DND-41 (cell line): Measurements from ENCODE around the gene FOXN3.

Experiments
- ATAC-seq: fragments of 200-7000 bp; cut with Tn5 transposase; 3 replicates; pipeline ENCODE4 v1.9.1; 2021; ENCODE audit warnings: low read depth; ENCODE audit not compliant: insufficient read depth
- DNase-seq: peaks from one replicate; pipeline ENCODE4 v3.0.0-alpha.2; 2020
- H2AFZ ChIP-seq: 2 replicates; pipeline ENCODE4 v1.6.0; 2012; ENCODE audit warnings: low read depth, low read length
- H3K27ac ChIP-seq: 2 replicates; pipeline ENCODE4 v1.5.1; 2012; ENCODE audit warnings: low read length, inconsistent platforms
- H3K27me3 ChIP-seq: fragments of 200-600 bp; sonication (generic); 2 replicates; pipeline ENCODE4 v1.6.0; 2012; ENCODE audit warnings: low read length, mild to moderate bottlenecking, inconsistent platforms; ENCODE audit not compliant: insufficient read depth, poor library complexity
- H3K36me3 ChIP-seq: 2 replicates; pipeline ENCODE4 v1.5.1; 2012; ENCODE audit warnings: low read length, inconsistent platforms; ENCODE audit not compliant: insufficient read depth
- H3K4me1 ChIP-seq: 2 replicates; pipeline ENCODE4 v1.5.1; 2012; ENCODE audit warnings: mild to moderate bottlenecking, low read length; ENCODE audit not compliant: insufficient read depth
- H3K4me2 ChIP-seq: 2 replicates; pipeline ENCODE4 v1.6.0; 2012; ENCODE audit warnings: mild to moderate bottlenecking, moderate library complexity, low read length, inconsistent platforms; ENCODE audit not compliant: insufficient read depth
- H3K4me3 ChIP-seq, 2 experiments: fragments of 200-600 bp in 1 of 2; shearing (Covaris generic) in 1 of 2; 2 replicates each; pipeline ENCODE4 v1.5.1; 2012 to 2016; ENCODE audit warnings: inconsistent platforms in 2 of 2, low read length in 2 of 2, mild to moderate bottlenecking in 2 of 2, low read depth in 1 of 2, moderate library complexity in 1 of 2
- H3K79me2 ChIP-seq: 2 replicates; pipeline ENCODE4 v1.6.0; 2012; ENCODE audit warnings: low read length, inconsistent platforms; ENCODE audit not compliant: insufficient read depth
- H3K9ac ChIP-seq: 2 replicates; pipeline ENCODE4 v1.6.0; 2012; ENCODE audit warnings: low read depth, mild to moderate bottlenecking, inconsistent platforms, low read length, moderate library complexity
- H3K9me3 ChIP-seq: 2 replicates; pipeline ENCODE4 v1.5.1; 2012; ENCODE audit warnings: low read length, moderate library complexity, mild to moderate bottlenecking, inconsistent platforms; ENCODE audit not compliant: insufficient read depth, severe bottlenecking
- H4K20me1 ChIP-seq: 2 replicates; pipeline ENCODE4 v1.6.0; 2012; ENCODE audit warnings: low read length; ENCODE audit not compliant: insufficient read depth
- CTCF ChIP-seq: IDR thresholded peaks from 2 replicates; pipeline ENCODE4 v1.5.1; 2012; ENCODE audit warnings: borderline replicate concordance, low read length, moderate library complexity, mild to moderate bottlenecking; ENCODE audit not compliant: poor library complexity, severe bottlenecking; ENCODE audit errors: extremely low read depth
- EZH2 ChIP-seq: IDR thresholded peaks from 3 replicates; pipeline ENCODE4 v1.6.1; 2012; ENCODE audit warnings: borderline replicate concordance, low read depth, mild to moderate bottlenecking, moderate library complexity, low read length, inconsistent platforms; ENCODE audit not compliant: severe bottlenecking

The FOXN3 gene

GRCh38 chr14:89279649-89280232 is 137.3 kb downstream of the FOXN3 start:
- no peak for TF ChIP-seq CTCF
- TF ChIP-seq EZH2: no peak
- H4K20me1 ChIP-seq: peaks cover 38% of the 10 kb centered on the region; the same call in 1 of the 2 replicates
- no peaks in the 10 kb centered on the region for H3K27me3 ChIP-seq
- no peak overlapping the region for H2AFZ ChIP-seq
- no peak overlapping the region for H3K9ac ChIP-seq
- ATAC-seq (no peak), DNase-seq (no peak)
- H3K9me3 ChIP-seq: no peaks in the 10 kb centered on the region
- no peaks in the 10 kb centered on the region for H3K4me1 ChIP-seq
- no peak overlapping the region for H3K27ac ChIP-seq
- peaks cover 80% of the 10 kb centered on the region for H3K79me2 ChIP-seq
- H3K36me3 ChIP-seq: peaks cover 57% of the 10 kb centered on the region
- no peak overlapping the region for H3K4me3 ChIP-seq
- H3K4me2 ChIP-seq: no peak overlapping the region

GRCh38 chr14:89277203-89277602 is 139.8 kb downstream of the FOXN3 start:
- Histone ChIP-seq H3K4me1 (no peaks in the 10 kb centered on the region), H3K36me3 (peaks cover 49% of the 10 kb centered on the region), H3K27ac (no peak overlapping the region), H3K4me2 (no peak overlapping the region), H3K79me2 (peaks cover 80% of the 10 kb centered on the region), H3K9ac (no peak overlapping the region), H2AFZ (no peak overlapping the region), H3K9me3 (no peaks in the 10 kb centered on the region), H3K27me3 (no peaks in the 10 kb centered on the region), H4K20me1 (peaks cover 34% of the 10 kb centered on the region; the same call in 1 of the 2 replicates), H3K4me3 (no peak overlapping the region)
- TF ChIP-seq EZH2: no peak
- TF ChIP-seq CTCF: no peak
- DNase-seq: no peak
- ATAC-seq: no peak

GRCh38 chr14:89276424-89276975 is 140.5 kb downstream of the FOXN3 start:
- no peak overlapping the region for H3K9ac ChIP-seq
- peaks cover 44% of the 10 kb centered on the region for H3K36me3 ChIP-seq
- H3K27ac ChIP-seq: no peak overlapping the region
- H2AFZ ChIP-seq: no peak overlapping the region
- H4K20me1 ChIP-seq: peaks cover 33% of the 10 kb centered on the region; the same call in 1 of the 2 replicates
- no peak overlapping the region for H3K4me2 ChIP-seq
- H3K27me3 ChIP-seq: no peaks in the 10 kb centered on the region
- H3K4me3 ChIP-seq: no peak overlapping the region
- H3K9me3 ChIP-seq: no peaks in the 10 kb centered on the region
- TF ChIP-seq EZH2 (no peak), CTCF (no peak)
- peak; percentile 35 for DNase-seq
- ATAC-seq: peak; percentile 71
- no peaks in the 10 kb centered on the region for H3K4me1 ChIP-seq
- peaks cover 78% of the 10 kb centered on the region for H3K79me2 ChIP-seq
